Body of pancreas (tissue), 4 donors: ENCODE data around the gene TBC1D9. TPM values are rescaled to one million over a fixed set of nuclear protein-coding genes. Genes with fewer than 3 reads are reported as not detected.

Experiments used
- ATAC-seq: fragments of 150-250 bp; one replicate; pipeline ENCODE4 v1.9.1; 2016
- DNase-seq, 4 donors: peaks; one replicate each; pipeline ENCODE4 v3.0.0-alpha.2; 2019
- H3K27ac ChIP-seq, 4 donors: fragments of 200-600 bp; sonication (generic); 1 replicate in 3 of 4; 2 replicates in 1 of 4; pipeline versions ENCODE4 v1.5.1 to v1.6.1; 2016 to 2019; ENCODE audit warnings: mild to moderate bottlenecking in 1 of 4, mixed read lengths in 1 of 4, moderate library complexity in 1 of 4
- H3K27me3 ChIP-seq, 2 donors: fragments of 200-600 bp; sonication (generic); one replicate each; pipeline ENCODE4 v1.6.0; 2016; ENCODE audit warnings: mild to moderate bottlenecking in 1 of 2
- H3K36me3 ChIP-seq, 2 donors: fragments of 200-600 bp; sonication (generic); replicated peaks in 1 of 2; 2 replicates each; pipeline ENCODE4 v1.5.1; 2016; ENCODE audit warnings: low read depth in 2 of 2; ENCODE audit not compliant: insufficient read depth in 1 of 2
- H3K4me1 ChIP-seq: fragments of 200-600 bp; sonication (generic); one replicate; pipeline ENCODE4 v1.6.0; 2016
- H3K4me3 ChIP-seq, 2 donors: fragments of 200-600 bp; sonication (generic); 1 replicate in 1 of 2; 2 replicates in 1 of 2; pipeline ENCODE4 v1.5.1; 2016 to 2019
- H3K9me3 ChIP-seq, 3 donors: fragments of 200-600 bp; sonication (generic); 1 replicate in 2 of 3; 2 replicates in 1 of 3; pipeline ENCODE4 v1.5.1; 2016
- CTCF ChIP-seq, 7 experiments: fragments of 450-650 bp in 4 of 7; fragments of 200-600 bp in 3 of 7; sonication (generic) in 3 of 7; IDR thresholded peaks; one replicate each; pipeline ENCODE4 v1.5.1; 2016 to 2019; ENCODE audit warnings: antibody characterized with exemption in 7 of 7
- POLR2A ChIP-seq, 3 donors: fragments of 450-650 bp; IDR thresholded peaks; one replicate each; pipeline ENCODE4 v1.6.1; 2016; ENCODE audit warnings: antibody characterized with exemption in 3 of 3, mild to moderate bottlenecking in 2 of 3
- WGBS, 2 donors: methylation state at CpG; one replicate each; pipeline ENCODE4 v1.1.5; 2017; 5-methylcytosine and 5-hydroxymethylcytosine counted together
- intact Hi-C: fragments of 100-400 bp; cut with DNase I; formaldehyde crosslinking; loops from one replicate; pipeline ENCODE4 v1.15.1; 2023
- total RNA-seq, 2 donors: library from RNA; depleted of rRNA; stranded (reverse); fragments of >200 nt; gene quantifications; one replicate each; pipeline ENCODE4 v1.1.0, GENCODE V29; 2016

TBC1D9 gene
- total RNA-seq, 2 donors from 2014 or later = 11.2 to 13.5 TPM

GRCh38 chr4:140774510-140774909 lies 18.3 kb upstream of the TBC1D9 start:
- TF ChIP-seq POLR2A (IDR thresholded peaks at IDR 0.05) (no peak), CTCF (IDR thresholded peaks at IDR 0.05) (no peak)
- no peaks in the 10 kb centered on the region for H3K27me3 ChIP-seq
- WGBS, 2 donors = 86 to 93% methylated on average over 6 of the region's 6 CpGs
- no peaks in the 10 kb centered on the region for H3K9me3 ChIP-seq
- ATAC-seq = no peak
- H3K4me1 ChIP-seq = peaks cover 16% of the 10 kb centered on the region
- no peaks in the 10 kb centered on the region for H3K36me3 ChIP-seq
- intact Hi-C loops = no loop called here
- H3K4me3 ChIP-seq = no peak overlapping the region
- DNase-seq = no peak
- H3K27ac ChIP-seq = no peak overlapping the region

GRCh38 chr4:140769209-140769608 lies 13.0 kb upstream of the TBC1D9 start:
- WGBS, 2 donors = 72 to 77% methylated on average over 3 of the region's 3 CpGs
- ATAC-seq (no peak), DNase-seq (no peak)
- Histone ChIP-seq H3K4me1 (peaks cover 12% of the 10 kb centered on the region), H3K9me3 (no peaks in the 10 kb centered on the region), H3K27me3 (no peaks in the 10 kb centered on the region), H3K27ac (no peak overlapping the region), H3K36me3 (no peaks in the 10 kb centered on the region), H3K4me3 (no peak overlapping the region)
- TF ChIP-seq CTCF (IDR thresholded peaks at IDR 0.05) (no peak), POLR2A (IDR thresholded peaks at IDR 0.05) (no peak)
- intact Hi-C loops = no loop called here

GRCh38 chr4:140764785-140765392 lies 8.7 kb upstream of the TBC1D9 start:
- Histone ChIP-seq H3K4me3 (no peak overlapping the region), H3K27ac (peak overlapping the region in 3 of 4 donors; percentile 15 to 47 (median 41)), H3K36me3 (no peaks in the 10 kb centered on the region), H3K9me3 (no peaks in the 10 kb centered on the region), H3K27me3 (no peaks in the 10 kb centered on the region), H3K4me1 (peaks cover 15% of the 10 kb centered on the region)
- peak; percentile 100 for ATAC-seq
- peak; percentile 75 to 92 (median 86) for DNase-seq
- peak in 2 of 3 donors; percentile 56 to 65 for TF ChIP-seq POLR2A (IDR thresholded peaks at IDR 0.05)
- no peak for TF ChIP-seq CTCF (IDR thresholded peaks at IDR 0.05)
- WGBS, 2 donors = 27 to 30% methylated on average over 7 of the region's 7 CpGs
- intact Hi-C loops = no loop called here

GRCh38 chr4:140762202-140762601 lies 6.0 kb upstream of the TBC1D9 start:
- WGBS, 2 donors = 56 to 66% methylated on average over 3 of the region's 3 CpGs
- DNase-seq (no peak), ATAC-seq (no peak)
- Histone ChIP-seq H3K4me1 (peaks cover 15% of the 10 kb centered on the region), H3K27me3 (no peaks in the 10 kb centered on the region), H3K4me3 (no peak overlapping the region), H3K36me3 (no peaks in the 10 kb centered on the region), H3K27ac (no peak overlapping the region), H3K9me3 (no peaks in the 10 kb centered on the region)
- intact Hi-C loops = no loop called here
- TF ChIP-seq POLR2A (IDR thresholded peaks at IDR 0.05) = no peak
- TF ChIP-seq CTCF (IDR thresholded peaks at IDR 0.05) = no peak

- no peaks in the 10 kb centered on the region for H3K36me3 ChIP-seq
- peak in 1 of 7 experiments; percentile 0 for TF ChIP-seq CTCF (IDR thresholded peaks at IDR 0.05)
- no peak for TF ChIP-seq POLR2A (IDR thresholded peaks at IDR 0.05)
- intact Hi-C loops = no loop called here
- ATAC-seq (no peak), DNase-seq (no peak)
- 11 to 15% methylated on average over 3 of the region's 3 CpGs for WGBS, 2 donors
- peak overlapping the region; percentile 90 to 100 (median 96) for H3K27ac ChIP-seq
- peaks cover 16% of the 10 kb centered on the region for H3K4me1 ChIP-seq
- no peak overlapping the region for H3K4me3 ChIP-seq
- no peaks in the 10 kb centered on the region for H3K27me3 ChIP-seq
- no peaks in the 10 kb centered on the region for H3K9me3 ChIP-seq
Measured at GRCh38 chr4:140757232-140757630, 1.0 kb upstream of the TBC1D9 start.
